Measurements from ENCODE around the gene SLC45A2.
"Not testable (repeated sequence)": the region's sequence is repeated elsewhere in the genome, so short reads cannot be mapped to it uniquely, and the experiment has no call there.

DNA sequence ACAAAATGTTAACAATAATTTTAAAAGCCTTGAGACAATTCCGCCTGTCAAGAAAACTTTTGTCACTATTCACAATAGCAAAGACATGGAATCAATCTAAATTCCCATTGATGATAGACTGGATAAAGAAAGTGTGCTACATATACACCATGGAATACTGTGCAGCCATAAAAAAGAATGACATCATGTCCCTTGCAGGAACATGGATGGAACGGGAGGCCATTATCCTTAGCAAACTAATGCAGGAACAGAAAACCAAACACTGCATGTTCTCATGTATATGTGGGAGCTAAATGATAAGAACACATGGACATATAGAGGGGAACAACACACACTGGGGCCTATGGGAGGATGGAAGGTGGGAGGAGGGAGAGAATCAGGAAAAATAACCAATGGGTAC lies 46.1 kb upstream of the SLC45A2 start:
- TF ChIP-seq, protein P1, sequence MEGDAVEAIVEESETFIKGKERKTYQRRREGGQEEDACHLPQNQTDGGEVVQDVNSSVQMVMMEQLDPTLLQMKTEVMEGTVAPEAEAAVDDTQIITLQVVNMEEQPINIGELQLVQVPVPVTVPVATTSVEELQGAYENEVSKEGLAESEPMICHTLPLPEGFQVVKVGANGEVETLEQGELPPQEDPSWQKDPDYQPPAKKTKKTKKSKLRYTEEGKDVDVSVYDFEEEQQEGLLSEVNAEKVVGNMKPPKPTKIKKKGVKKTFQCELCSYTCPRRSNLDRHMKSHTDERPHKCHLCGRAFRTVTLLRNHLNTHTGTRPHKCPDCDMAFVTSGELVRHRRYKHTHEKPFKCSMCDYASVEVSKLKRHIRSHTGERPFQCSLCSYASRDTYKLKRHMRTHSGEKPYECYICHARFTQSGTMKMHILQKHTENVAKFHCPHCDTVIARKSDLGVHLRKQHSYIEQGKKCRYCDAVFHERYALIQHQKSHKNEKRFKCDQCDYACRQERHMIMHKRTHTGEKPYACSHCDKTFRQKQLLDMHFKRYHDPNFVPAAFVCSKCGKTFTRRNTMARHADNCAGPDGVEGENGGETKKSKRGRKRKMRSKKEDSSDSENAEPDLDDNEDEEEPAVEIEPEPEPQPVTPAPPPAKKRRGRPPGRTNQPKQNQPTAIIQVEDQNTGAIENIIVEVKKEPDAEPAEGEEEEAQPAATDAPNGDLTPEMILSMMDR (IDR thresholded peaks at IDR 0.05; ENCODE audit: insufficient read depth, low read length, poor library complexity, severe bottlenecking): not testable (repeated sequence)
- TF ChIP-seq EZH2phosphoT487 (conservative IDR thresholded peaks at IDR 0.05; ENCODE audit: low read length): not testable (repeated sequence)
